Brain pericyte (primary cell): ENCODE data around the gene HEPACAM2.

Source experiments
- DNase-seq: peaks from one replicate; pipeline ENCODE4 v3.0.0-alpha.2; 2012; ENCODE audit warnings: low read depth, low spot score

HEPACAM2 gene

GRCh38 chr7:93147363-93147762 is 78.9 kb downstream of the HEPACAM2 start:
- DNase-seq, result no peak

- DNase-seq, result no peak
Observed at GRCh38 chr7:93146472-93147141, 79.7 kb downstream of the HEPACAM2 start.

GRCh38 chr7:93146036-93146435 is 80.2 kb downstream of the HEPACAM2 start:
- DNase-seq, result no peak

GRCh38 chr7:93145354-93145753 is 80.9 kb downstream of the HEPACAM2 start:
- no peak for DNase-seq

GRCh38 chr7:93142127-93142526 is 84.1 kb downstream of the HEPACAM2 start:
- no peak for DNase-seq

- no peak for DNase-seq
Observed at GRCh38 chr7:93140582-93141191, 85.6 kb downstream of the HEPACAM2 start.

- no peak for DNase-seq
Observed at GRCh38 chr7:93138576-93138975, 87.7 kb downstream of the HEPACAM2 start.
